Colonic mucosa (tissue), 4 donors: Measurements from ENCODE around the gene CELSR1. TPM values are rescaled to one million over a fixed set of nuclear protein-coding genes. Genes with fewer than 3 reads are reported as not detected.

ENCODE experiments used
- DNase-seq: peaks from one replicate; pipeline ENCODE4 v3.0.0-alpha.2; 2020
- H3K27ac ChIP-seq: fragments of 200-600 bp; one replicate; pipeline ENCODE4 v1.8.0; 2021
- H3K27me3 ChIP-seq: fragments of 200-600 bp; one replicate; pipeline ENCODE4 v1.8.0; 2021
- H3K36me3 ChIP-seq: fragments of 200-600 bp; one replicate; pipeline ENCODE4 v1.8.0; 2021
- H3K4me1 ChIP-seq: fragments of 200-600 bp; one replicate; pipeline ENCODE4 v1.8.0; 2021; ENCODE audit warnings: mild to moderate bottlenecking
- H3K4me3 ChIP-seq: fragments of 200-600 bp; one replicate; pipeline ENCODE4 v1.8.0; 2021
- H3K9ac ChIP-seq, 2 donors: one replicate each; pipeline ENCODE4 v1.7.0; 2013; ENCODE audit warnings: control low read depth in 2 of 2, low read depth in 2 of 2, low read length in 2 of 2
- H3K9me3 ChIP-seq: fragments of 200-600 bp; one replicate; pipeline ENCODE4 v1.8.0; 2021
- CTCF ChIP-seq: fragments of 200-600 bp; IDR thresholded peaks from one replicate; pipeline ENCODE4 v1.8.0; 2022; ENCODE audit warnings: antibody characterized with exemption, mild to moderate bottlenecking
- intact Hi-C: fragments of 100-400 bp; cut with DNase I; formaldehyde crosslinking; loops from one replicate; pipeline ENCODE4 v1.14.1; 2022
- total RNA-seq, 2 donors: library from RNA; stranded (reverse); fragmentation: NEBNext Ultra II Directional in 1 of 2; extraction: Animal tissue kit (Norgen Biotek cat#: 25700) in 1 of 2; gene quantifications; one replicate each; pipeline ENCODE4 v1.2.1, GENCODE V29; 2021
- donor health status: healthy.
- donor health status: DM: no; HTN: no; CAD: no.
- donor health status: DM: no; HTN: no; CAD: no.

CELSR1 gene
- total RNA-seq, 2 donors from 2014 or later: 2.7 to 7.8 TPM

DNA sequence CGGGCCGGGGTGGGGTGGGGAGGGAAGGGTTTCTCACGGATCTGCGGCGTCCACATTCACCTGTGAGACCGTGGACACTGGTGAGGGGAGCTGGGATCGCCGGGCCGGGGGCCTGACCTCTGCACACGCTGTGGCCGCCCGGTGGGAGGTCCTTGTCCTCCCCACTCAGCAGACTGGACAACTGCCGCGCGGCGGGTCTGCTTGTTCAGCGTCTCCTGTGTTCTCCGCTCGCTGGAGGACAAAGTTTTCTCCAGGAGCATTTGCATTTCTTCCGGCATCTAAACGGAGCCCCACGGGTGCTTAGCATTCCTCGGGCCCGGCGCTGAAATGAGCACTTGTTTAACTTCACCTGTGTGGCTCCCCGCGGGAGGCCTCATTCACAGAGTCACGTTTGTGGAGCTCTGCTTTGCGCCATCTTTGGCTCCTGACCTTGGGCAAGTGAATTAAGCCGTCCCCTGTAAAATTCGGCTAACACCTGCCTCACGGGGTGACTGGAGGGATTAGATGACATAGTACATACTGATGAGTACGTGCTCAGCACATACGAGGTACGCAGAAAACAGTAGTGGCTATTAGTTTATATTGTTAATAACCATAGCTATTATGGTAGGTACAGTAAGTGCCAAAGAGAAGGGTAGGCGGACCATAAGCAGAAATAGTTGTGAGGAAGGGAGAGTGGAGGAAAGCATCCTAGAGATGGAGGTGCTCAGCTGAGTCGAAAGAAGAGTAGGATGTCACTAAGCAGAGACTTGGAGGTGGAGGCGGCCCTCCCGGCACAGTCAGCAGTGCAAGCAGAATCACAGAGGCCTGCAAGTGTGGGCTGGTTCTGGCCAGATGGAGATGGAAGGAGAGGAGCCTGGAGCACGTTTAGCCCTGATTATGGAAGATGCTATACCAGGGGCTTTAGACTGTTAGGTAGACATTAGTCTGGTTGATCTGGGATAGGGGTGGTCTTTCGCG, 201.0 kb downstream of the CELSR1 start:
- peak overlapping the region; percentile 76 for H3K27ac ChIP-seq
- peak overlapping the region; percentile 80 for H3K4me3 ChIP-seq
- H3K27me3 ChIP-seq: no peaks in the 10 kb centered on the region
- peaks cover 6% of the 10 kb centered on the region for H3K4me1 ChIP-seq
- peak; percentile 43 for DNase-seq
- no peaks in the 10 kb centered on the region for H3K9me3 ChIP-seq
- H3K36me3 ChIP-seq: peaks cover 10% of the 10 kb centered on the region
- H3K9ac ChIP-seq: peak overlapping the region; percentile 88 to 91
- no peak for TF ChIP-seq CTCF
- intact Hi-C loops: no loop called here

DNA sequence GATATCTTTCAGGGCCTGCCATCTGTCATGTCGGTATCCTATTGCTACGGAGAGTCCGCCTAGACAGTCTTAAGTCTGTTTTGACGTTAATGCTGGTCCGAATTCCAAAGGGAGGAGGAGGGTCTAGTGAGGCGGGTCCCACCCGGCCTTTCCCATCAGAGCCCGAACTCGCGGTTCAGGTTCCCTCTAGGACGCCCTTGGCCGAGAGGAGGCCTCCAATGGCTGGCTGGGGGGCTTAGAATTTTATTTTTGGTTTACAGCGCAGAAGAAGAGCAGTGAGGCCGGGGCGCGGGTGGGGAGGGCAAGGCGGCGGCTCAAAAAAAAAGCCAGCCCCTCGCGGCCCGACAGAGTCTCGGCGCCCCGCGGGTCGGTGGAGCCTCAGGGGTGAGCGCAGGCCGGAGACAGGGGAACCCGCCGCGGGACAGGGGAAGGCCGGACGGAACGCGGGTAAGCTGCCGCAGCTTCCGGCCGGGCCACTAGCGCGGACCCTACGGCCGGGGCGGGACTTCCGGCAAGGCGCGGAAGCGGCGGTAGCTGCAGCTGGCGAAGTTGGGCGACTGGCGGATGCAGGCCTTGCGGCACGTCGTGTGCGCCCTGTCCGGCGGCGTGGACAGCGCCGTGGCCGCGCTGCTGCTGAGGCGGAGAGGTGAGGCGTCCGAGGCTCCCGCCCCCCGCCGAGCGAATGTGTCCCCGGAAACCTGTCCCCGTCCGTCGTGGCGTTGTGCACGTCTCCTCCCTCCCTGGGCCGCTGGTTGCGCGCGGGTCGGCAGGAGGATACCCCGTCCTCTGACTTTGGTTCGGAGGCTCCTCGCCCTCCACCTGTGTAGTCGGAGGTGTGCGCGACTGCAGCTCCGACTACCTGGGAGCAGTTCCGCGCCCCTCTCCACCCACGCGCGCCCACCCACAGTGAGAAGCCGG, 202.0 kb downstream of the CELSR1 start, which contains the start of gene TRMU:
TRMU (plus strand) TSS at position 514 of the 918 bp plus-strand sequence; CDS start at position 565, 51 bp downstream.
- no peak for TF ChIP-seq CTCF
- Histone ChIP-seq H3K9me3 (no peaks in the 10 kb centered on the region), H3K36me3 (peaks cover 10% of the 10 kb centered on the region), H3K9ac (peak within 1 kb of the TSS; percentile 88 to 91), H3K4me1 (peaks cover 6% of the 10 kb centered on the region), H3K27ac (peak within 1 kb of the TSS; percentile 76), H3K4me3 (peak within 1 kb of the TSS; percentile 80), H3K27me3 (no peaks in the 10 kb centered on the region)
- DNase-seq: peak; percentile 82
- intact Hi-C loops: no loop called here

DNA sequence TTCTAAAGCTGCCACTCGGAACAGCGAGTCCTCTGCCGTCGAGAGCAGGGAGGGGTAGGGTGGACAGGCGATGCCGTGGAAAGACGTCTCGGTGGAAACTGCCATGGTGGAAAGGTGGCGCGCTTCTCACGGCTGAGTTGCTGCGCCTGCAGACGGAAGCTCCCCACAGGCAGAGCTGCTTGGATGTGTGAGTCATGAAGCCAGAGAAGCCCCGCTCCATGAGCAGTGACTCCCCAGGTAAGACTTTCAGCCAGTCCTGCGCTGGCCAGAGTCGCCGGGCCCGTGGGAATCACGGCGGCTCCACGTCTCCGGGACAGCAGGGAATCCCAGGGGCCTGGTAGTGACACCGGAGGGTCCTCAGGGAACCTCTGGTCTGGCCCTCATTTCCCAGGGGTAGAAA, 205.9 kb downstream of the CELSR1 start:
- no peaks in the 10 kb centered on the region for H3K27me3 ChIP-seq
- H3K4me1 ChIP-seq: peaks cover 1% of the 10 kb centered on the region
- H3K27ac ChIP-seq: no peak overlapping the region
- no peaks in the 10 kb centered on the region for H3K36me3 ChIP-seq
- no peak for DNase-seq
- no peak overlapping the region for H3K4me3 ChIP-seq
- no peak overlapping the region for H3K9ac ChIP-seq
- intact Hi-C loops: no loop called here
- no peak for TF ChIP-seq CTCF
- no peaks in the 10 kb centered on the region for H3K9me3 ChIP-seq

GRCh38 chr22:46330426-46330825, 207.0 kb downstream of the CELSR1 start:
- Histone ChIP-seq H3K4me3 (no peak overlapping the region), H3K9ac (no peak overlapping the region), H3K27ac (no peak overlapping the region), H3K27me3 (no peaks in the 10 kb centered on the region), H3K36me3 (no peaks in the 10 kb centered on the region), H3K4me1 (no peaks in the 10 kb centered on the region), H3K9me3 (no peaks in the 10 kb centered on the region)
- no peak for TF ChIP-seq CTCF
- intact Hi-C loops: no loop called here
- no peak for DNase-seq

- no peak overlapping the region for H3K4me3 ChIP-seq
- no peaks in the 10 kb centered on the region for H3K9me3 ChIP-seq
- DNase-seq: no peak
- H3K4me1 ChIP-seq: no peaks in the 10 kb centered on the region
- intact Hi-C loops: no loop called here
- no peak overlapping the region for H3K9ac ChIP-seq
- no peaks in the 10 kb centered on the region for H3K36me3 ChIP-seq
- no peaks in the 10 kb centered on the region for H3K27me3 ChIP-seq
- no peak overlapping the region for H3K27ac ChIP-seq
- no peak for TF ChIP-seq CTCF
Observed at GRCh38 chr22:46329616-46330015, 207.8 kb downstream of the CELSR1 start.
